Urothelium cell line (cell line): ENCODE data around the gene MTMR1.

Experiments used
- DNase-seq: peaks from one replicate; pipeline ENCODE4 v3.0.0; 2011; ENCODE audit warnings: low spot score, mixed read lengths
- FAIRE-seq: peaks from 2 replicates; lab custom pipeline; 2011; peaks lifted over from hg19 to GRCh38; lab: Jason Lieb, UNC

Gene MTMR1

DNA sequence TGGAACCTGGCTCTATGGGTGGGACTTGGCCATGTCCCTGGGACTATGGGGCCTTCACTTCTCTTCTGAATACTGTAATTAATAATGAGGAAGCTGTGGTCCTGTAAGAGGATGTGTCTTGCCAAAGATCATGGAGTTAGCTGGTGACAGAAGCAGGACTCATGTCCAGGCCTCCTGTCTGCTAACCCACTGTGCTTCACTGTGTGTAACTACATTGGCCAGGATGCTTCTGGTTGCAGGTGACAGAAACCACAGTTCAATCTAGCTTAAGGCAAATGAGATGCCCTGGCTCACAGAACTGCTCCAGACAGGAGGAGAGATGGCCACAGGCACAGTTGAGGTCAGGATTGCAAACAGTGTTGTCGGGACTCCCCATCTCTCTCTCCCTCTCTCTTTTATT lies 3.1 kb downstream of the MTMR1 start:
- DNase-seq, result no peak
- no peak for FAIRE-seq

DNA sequence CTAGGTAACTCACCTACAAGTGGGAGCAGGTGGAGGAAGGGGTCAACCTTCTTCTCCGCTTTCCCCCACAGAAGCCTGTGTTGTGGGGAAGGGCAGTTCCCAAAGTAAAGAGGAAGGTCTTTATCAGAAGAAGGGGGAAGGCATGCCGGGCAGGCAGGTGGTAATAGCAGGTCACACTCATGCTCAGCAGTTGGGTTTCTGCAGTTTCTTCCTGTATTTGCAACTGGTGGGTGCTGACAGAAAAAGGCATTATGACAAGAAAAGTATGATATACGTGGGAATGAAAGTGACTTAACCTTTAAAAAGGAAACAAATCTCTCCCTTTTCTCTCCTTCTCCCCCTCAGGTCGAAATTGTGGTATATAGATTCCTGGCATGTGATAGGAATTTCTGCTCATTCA lies 3.7 kb downstream of the MTMR1 start:
- FAIRE-seq, result no peak

DNA sequence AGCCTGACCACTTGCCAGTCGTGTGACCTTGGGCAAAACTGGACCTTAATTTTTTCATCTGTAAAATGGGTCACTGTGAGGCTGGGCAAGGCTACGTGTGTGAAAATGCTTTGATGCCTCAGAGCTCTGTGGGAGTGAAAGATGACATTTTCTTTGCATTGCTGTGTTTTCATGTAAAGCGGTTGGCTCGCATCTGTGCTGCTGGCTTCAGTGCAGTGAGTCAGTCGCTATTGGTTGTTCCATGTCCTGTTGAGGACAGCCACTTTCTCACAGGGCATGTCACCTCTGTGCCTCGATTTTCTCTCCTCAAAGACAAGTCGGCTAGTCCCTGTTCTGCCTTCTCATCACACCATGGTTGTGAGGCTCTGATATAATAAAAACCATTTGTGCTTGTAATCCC lies 4.4 kb downstream of the MTMR1 start:
- FAIRE-seq (no peak), DNase-seq (no peak)

More for the DNA sequence above, 3.7 kb downstream of the MTMR1 start:
- DNase-seq, result no peak

DNA sequence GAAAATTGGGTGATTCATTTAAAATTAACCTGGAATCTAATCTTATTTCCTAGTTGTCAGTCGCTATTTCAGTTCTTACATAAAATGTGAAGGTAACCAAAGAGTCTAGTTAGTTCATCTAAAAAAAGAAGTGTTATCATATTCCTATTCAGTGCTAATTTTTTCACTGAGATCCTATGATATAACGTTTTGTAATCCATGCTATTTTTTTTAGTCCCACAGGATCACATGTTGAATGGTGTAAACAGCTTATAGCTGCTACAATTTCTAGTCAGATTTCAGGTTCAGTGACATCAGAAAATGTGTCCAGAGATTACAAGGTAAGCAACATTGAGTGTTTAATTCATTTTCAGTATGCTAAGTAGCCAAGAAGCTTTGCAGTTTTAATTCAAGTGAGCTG lies 5.8 kb downstream of the MTMR1 start:
- no peak for DNase-seq
- no peak for FAIRE-seq

DNA sequence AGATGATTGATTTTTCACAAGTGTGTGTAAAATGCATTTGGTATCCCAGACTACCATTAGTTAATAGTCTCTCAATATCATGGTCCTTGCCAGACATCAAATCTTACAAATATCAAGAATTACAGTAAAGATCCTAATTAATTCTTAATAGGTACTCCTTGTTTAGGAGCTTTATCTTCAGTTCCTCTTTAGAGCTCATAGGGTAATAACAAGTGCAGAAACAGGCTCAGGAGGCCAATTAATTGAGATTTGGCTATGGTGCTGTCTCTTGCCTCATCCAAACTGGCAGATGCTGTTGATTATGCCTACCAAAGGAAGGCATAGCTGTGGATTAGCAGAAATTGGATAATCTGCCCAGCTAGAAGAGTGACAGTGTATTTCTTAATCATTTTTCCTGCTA lies 6.9 kb downstream of the MTMR1 start:
- DNase-seq (no peak), FAIRE-seq (no peak)

DNA sequence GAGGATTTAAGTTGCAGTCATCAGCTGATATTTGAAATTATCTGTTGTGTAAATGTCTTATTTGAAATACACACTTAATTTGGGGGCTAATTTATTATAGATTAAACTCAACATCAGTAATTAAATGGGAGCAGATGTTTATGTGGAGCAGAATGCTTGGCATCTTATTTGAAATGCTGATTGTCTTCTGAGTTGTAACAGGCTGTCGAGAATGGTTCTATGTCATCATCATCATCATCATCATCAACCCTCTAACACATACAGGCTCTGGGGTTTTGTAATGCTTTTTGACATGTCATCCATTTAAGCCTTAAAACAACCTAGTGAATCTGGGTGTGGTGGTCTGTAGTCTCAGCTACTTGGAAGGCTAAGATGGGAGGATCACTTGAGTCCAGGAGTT lies 8.2 kb downstream of the MTMR1 start:
- no peak for FAIRE-seq
- no peak for DNase-seq

DNA sequence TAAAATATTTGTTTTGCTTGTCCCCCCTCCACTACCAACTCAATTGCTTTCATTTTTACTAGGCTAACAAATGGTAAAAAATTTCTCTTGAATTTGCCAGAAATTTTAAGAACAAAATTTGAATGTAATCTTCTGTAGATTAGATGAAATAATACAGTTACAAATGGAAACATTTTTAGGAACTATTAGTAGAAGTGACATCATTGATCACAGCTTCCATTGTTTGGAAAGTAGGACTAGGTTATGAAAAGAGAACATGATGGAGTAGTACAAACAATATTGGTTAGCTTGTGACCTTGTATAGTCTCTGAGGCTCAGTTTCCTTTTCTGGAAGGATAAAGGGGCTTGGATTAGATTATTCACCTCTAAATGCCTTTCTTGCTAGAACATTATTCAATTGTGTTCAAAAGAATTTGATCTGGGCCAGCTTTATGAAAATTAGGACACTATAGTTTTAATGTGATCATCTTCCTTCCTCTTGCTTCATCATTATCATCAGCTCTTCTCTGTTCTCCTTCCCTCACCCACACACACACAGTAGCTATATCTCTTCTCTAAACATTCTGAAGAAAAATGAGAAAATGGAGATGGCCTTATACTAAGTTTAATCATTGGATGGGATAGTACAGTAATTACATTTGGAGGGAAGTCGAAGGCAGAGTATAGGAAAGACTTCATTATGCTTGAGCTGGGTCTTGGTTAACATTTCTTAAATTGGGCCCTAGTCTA lies 9.9 kb downstream of the MTMR1 start:
- DNase-seq, result no peak
- FAIRE-seq, result no peak

DNA sequence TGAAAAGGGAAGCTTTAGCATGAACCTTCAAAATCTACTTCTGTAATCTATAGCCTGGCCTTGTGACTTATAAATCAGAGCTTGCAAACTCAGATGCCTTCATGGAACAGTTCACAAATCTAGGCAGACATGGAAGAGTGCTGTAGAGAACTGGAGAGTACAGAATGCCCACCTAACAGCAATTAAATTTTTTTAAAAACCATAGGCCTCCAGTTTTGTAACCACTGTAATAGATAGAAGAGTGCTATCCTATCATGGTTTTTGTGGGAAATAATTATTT lies 10.4 kb downstream of the MTMR1 start:
- DNase-seq (no peak), FAIRE-seq (no peak)

DNA sequence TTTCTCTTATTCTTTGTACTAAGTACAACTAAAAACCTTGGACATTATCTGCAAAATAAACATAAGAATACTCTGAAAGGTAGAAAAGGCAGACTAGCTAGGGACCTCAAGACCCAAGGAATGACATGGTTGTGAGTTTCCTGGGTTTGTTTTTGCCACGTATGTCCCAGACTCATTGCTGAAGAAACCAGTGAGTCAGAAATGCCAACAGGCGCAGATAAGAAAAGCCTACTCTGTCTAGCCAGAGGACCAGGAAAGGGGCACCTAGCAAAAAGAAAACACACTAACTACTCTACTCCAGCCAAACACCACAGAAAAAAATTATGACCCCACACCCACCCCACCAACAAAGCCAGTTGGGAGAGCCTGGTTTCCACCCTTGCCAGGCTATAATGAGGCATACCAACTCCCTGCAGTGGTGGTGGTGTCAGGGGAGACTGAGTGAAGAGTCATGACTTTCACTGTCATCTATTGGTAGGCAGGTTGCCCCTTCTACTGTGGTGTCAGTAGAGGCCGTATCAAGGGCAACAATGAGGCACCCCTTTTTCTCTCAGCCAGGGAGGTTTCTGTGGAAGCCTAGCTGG lies 10.9 kb downstream of the MTMR1 start:
- no peak for DNase-seq
- FAIRE-seq, result no peak

DNA sequence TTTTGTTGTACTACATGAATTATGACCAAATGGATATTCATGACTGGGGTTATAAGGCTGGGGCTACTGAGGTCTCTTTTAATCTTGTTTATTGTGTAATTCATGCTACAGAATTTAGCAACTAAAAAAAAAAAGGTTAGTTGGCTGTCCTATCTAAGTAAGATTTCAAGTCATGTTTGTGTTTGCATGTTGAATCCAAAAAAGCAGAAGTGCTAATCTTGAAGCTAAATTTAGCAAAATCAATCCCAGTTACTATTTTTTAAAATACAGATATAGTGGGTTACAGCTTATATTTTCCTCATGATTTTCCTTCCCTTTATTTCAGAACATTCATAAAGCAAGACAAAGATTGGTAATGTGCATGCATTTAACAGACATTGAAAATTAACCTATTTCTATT lies 19.4 kb downstream of the MTMR1 start:
- no peak for FAIRE-seq

DNA sequence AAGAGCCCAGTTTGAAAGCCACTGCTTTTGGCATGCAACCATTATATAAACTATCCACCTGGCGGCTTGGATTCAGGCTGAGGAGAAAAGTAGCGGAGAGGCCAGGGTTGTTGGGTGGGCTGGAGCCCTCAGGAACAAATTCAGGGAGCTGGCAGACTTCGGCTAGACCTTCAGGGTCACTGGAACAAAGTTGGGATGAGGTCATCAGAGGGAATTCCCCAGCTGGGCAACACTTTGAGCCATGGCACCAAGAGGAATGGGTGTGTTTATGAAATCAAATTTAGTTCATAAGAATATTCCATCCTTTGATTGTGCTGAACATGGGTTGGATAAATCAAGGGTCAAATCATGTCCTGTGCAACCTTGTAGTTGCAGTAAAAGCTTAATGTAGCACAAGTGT lies 22.0 kb downstream of the MTMR1 start:
- DNase-seq (no peak), FAIRE-seq (no peak)

More for the DNA sequence above, 19.4 kb downstream of the MTMR1 start:
- no peak for DNase-seq

DNA sequence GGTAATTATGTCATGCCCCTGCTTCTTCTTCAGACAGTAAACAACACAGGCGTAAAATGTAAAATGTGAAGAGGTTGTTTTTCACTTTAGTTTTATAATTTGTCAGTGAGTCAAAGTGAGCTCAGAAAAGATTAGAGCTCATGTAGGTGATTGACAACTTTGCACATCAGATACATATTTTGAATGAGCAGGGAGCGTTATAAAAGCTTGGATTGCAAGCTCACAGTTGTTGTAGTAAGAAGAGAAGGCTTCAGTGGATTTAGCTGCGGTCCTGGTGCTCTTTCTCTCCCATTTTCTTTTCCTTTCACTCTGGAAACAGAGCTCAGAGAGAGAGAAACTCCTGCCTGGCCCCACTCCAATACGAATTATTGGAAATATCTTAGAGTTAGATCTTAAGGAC lies 26.4 kb downstream of the MTMR1 start:
- FAIRE-seq, result no peak
- no peak for DNase-seq

DNA sequence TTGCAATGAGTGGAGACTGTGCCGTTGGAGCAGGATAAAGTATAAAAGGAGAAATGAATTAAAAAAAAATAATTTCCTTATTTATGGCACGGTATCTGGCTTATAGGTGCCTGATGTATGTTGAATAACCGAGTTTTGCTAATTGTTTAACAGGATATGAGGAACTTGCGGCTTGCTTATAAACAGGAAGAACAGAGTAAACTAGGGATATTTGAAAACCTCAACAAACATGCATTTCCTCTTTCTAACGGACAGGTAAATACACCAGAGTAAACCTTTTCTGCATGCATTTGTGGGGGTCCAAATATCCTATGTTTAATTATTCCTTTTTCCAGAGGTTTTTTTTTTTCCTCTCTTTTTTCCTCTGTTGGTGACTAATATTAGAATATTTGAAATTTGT lies 36.8 kb downstream of the MTMR1 start:
- FAIRE-seq, result no peak

DNA sequence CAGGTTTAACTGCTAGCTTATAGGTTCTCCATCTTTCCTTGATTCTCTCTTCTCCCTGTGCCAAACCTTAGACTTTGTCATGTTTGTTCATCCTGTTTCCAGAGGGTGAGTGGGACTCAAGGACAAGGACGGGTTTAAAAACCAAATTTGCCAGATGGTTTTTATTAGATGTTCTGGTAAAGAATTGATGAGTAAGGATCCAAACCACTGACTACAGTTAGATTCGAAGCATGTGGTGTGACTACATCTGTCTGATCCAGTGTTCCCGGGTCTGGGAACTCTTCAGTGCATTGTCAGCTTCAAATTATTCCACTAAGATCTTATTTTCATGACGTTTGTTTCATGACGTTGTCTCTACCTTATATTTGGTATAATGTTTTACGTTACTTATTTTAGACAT lies 37.5 kb downstream of the MTMR1 start:
- DNase-seq, result no peak
- no peak for FAIRE-seq

More for the DNA sequence above, 36.8 kb downstream of the MTMR1 start:
- DNase-seq, result no peak

DNA sequence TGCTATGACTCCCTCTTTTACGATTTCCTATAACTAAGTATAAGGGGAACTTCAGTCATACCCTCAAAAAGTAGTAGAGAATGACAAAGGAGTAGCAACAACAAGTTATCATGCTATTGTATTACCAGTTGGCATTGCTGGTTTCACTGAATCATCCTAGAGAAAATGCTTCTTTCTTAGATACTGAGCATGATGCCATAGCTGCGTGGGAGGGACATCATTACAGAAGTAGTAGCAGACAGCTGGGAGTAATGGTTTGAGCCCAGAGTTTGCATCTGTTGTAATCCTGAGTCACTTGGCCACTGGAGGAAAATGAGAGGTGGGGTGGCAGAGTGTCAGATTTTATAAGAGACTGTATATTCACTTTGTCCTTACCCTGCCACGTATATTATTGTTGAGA lies 38.6 kb downstream of the MTMR1 start:
- FAIRE-seq, result no peak
- peak; percentile 2 for DNase-seq

DNA sequence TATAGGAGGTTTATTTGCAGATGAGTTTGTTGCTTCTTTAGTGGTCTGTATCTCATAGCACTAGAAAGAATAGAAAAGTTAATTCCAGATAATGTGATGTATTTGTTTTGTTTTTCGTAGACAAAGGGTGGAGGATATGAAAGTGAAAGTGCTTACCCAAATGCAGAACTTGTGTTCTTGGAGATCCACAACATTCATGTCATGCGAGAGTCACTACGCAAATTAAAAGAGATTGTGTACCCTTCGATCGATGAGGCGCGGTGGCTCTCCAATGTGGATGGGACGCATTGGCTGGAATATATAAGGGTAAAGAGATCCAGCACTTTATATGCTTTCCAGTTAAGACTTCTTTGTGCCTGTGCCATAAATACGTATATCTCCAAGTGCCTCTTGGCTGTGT lies 43.3 kb downstream of the MTMR1 start:
- no peak for DNase-seq
- no peak for FAIRE-seq

DNA sequence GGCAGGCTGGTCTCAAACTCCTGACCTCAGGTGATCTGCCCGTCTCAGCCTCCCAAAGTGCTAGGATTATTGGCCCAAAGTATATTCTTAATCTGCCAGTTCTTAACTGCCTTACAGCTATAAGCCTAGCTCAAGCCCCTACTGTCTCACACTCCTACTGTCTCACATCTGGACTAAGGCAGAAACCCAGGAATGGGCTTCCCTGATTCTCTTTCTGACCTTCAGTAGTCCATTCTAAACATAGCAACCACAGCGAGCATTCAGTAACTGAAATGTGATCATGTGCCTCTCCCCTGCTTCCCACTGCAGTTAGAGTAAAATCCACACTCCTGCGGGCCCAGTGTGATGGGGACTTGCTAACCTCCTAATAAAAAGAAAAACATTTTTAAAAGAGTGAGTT lies 58.9 kb downstream of the MTMR1 start:
- no peak for FAIRE-seq

DNA sequence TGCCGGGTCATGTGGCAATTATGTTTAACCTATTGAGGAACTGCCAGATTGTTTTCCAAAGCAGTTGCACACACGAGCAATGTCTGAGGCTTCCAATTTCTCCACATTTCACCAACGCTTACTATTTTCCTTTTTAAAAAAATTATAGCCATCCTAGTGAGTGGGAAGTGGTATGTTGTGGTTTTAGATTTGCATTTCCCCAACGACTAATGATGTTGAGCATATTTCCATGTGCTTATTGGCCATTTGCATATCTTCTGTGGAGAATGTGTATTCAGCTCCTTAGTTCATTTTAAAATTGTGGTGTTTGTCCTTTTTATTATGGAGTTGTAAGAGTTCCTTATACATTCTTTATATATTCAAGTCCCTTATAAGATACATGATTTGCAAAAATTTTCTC lies 60.2 kb downstream of the MTMR1 start:
- no peak for DNase-seq

More for the DNA sequence above, 58.9 kb downstream of the MTMR1 start:
- DNase-seq, result no peak

DNA sequence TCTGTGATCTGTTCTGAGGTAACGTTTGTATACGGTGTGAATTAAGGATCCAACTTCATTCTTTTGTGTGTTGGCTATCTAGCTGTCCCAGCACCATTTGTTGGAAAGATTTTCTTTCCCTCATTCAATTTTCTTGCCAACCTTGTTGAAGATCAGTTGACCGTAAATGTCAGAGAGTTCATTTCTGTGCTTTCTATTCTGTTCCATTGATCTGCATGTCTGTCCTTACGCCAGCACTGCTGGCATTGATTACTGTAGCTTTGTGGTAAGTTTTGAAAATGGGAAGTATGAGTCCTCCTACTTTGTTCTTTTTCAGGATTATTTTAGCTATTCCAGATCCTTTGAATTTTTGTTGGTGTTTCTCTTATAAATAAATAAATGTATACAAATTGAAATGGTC lies 60.8 kb downstream of the MTMR1 start:
- FAIRE-seq, result no peak
- no peak for DNase-seq

More for the DNA sequence above, 60.2 kb downstream of the MTMR1 start:
- no peak for FAIRE-seq

DNA sequence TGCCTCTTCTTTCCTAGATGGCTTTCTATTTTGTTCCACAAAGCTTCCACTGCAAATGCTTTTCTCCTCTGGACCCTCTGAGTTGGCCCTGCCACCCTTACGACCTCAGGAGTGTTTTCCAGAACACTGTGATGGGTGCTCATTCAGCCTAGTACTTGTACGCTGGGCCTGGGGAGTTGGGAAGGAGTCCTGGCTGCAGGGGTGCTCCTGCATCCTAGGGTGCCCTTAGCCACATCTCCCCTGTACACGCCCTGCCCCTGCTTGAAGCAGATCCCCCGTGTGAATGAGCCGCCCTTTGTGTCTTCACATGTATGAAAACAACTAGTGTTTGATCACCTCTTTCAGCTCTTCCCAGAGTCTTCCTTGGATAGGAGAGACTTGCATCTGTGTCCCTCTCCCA lies 64.2 kb downstream of the MTMR1 start:
- DNase-seq, result no peak
- no peak for FAIRE-seq

DNA sequence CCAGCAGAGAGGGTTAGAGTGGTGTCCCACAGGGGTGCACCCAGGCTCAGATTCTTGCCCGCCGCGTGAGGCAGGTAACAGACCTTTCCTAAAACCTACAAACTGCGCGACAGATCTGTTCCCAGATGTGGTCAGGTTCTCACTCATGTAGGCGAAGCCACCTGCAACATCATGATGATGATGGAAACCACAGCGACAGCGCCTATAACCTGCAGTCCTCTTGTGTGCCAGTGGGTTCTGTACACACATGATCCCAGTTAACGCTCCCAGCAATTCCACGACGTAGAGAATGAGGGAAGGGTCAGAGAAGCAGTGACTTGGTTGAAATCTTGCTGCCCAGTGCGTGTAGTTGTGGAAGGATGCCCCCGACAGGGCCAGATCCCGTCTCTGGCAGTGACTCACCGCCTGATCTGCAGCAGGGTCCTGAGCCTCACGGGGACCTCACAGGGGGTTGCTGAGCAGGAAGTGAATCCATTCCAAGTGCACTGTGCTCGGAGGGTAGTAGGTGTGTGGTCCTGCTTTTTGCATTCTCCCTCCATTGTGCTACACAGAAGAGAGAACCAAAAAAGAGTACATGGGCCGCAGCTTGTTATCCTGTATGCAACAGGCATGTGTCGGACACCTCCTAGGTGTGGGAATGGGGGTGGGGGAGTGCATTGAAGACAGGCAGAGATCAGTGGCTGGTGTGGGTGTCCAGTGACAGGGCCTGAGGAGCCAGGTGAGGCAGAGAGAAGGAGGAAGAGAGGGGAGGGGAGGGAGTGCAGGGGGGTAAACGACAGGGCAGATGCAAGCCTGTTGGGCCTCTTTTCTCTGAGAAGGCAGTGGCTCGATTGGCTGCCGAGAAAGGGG lies 66.6 kb downstream of the MTMR1 start:
- DNase-seq (no peak), FAIRE-seq (no peak)

DNA sequence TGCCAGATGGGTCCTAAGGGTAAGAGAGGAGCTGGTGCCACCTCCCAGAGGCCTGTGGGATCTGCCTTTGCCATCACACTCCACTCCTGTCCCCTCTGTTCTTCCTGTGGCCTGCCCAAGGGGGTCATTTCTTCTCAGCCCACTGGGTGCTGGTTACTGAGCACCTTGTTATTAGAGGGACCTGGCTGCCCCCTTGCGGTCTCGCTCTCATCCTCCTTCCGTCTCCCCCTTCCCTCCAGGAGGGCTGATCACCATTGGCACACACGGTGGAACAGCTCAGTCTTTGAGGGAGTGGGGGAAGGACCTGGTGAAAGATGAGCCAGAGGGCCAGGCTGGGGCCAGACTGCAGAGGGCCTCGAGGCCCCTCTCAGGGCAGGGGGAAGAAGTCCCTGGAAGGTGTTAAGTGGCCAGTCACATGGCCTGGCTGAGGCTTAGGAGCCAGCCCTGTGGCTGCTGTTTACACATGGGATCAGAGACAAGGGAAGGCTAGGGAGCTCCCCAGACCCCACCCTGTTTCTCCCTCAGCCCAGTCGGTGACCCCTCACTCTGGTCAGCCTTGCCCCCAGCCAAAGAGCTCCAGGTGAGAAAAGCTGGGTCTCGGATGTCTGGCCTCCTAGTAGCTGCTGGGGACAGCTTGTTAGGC lies 68.1 kb downstream of the MTMR1 start:
- FAIRE-seq, result no peak
- no peak for DNase-seq
